MCF 10A (cell line): ENCODE measurements around the gene PIEZO2. TPM values are rescaled to one million over a fixed set of nuclear protein-coding genes. Genes with fewer than 3 reads are reported as not detected.
"Not testable (repeated sequence)": the region's sequence is repeated elsewhere in the genome, so short reads cannot be mapped to it uniquely, and the experiment has no call there.

Source experiments
- BruUV-seq: library from RNA; stranded (reverse); fragments of 400-500 nt; replicated peaks from 2 replicates; lab custom pipeline; 2021; lab: Mats Ljungman, UMichigan
- CTCF ChIA-PET: fragments of 300-600 bp; sonication (Branson Sonifier 250); formaldehyde crosslinking; extraction: SDS; loops from one replicate; lab custom pipeline; 2021; ENCODE audit warnings: antibody characterized with exemption, inconsistent platforms; lab: Yijun Ruan, JAX
- POLR2A ChIA-PET: fragments of 300-600, 350-650 bp; sonication (Branson Sonifier 250); formaldehyde crosslinking; extraction: SDS; loops from one replicate; lab custom pipeline; 2020; ENCODE audit warnings: antibody characterized with exemption, inconsistent platforms; lab: Yijun Ruan, JAX
- DNase-seq: peaks from one replicate; pipeline ENCODE4 v3.0.0-alpha.2; 2018; ENCODE audit not compliant: unreplicated experiment
- H3K27ac Mint-ChIP-seq: one replicate; pipeline ENCODE4 v1.8.0; 2022; ENCODE audit warnings: mild to moderate bottlenecking, low read depth, mixed read lengths; ENCODE audit not compliant: unreplicated experiment
- H3K27me3 Mint-ChIP-seq: one replicate; pipeline ENCODE4 v1.8.0; 2022; ENCODE audit warnings: mixed read lengths; ENCODE audit not compliant: insufficient read depth, unreplicated experiment
- H3K36me3 Mint-ChIP-seq: one replicate; pipeline ENCODE4 v1.8.0; 2022; ENCODE audit warnings: mild to moderate bottlenecking, moderate library complexity, mixed read lengths; ENCODE audit not compliant: insufficient read depth, unreplicated experiment
- H3K4me1 Mint-ChIP-seq: one replicate; pipeline ENCODE4 v1.8.0; 2022; ENCODE audit warnings: mixed read lengths; ENCODE audit not compliant: insufficient read depth, unreplicated experiment
- H3K4me3 Mint-ChIP-seq: one replicate; pipeline ENCODE4 v1.8.0; 2022; ENCODE audit warnings: mild to moderate bottlenecking, moderate library complexity, mixed read lengths; ENCODE audit not compliant: unreplicated experiment
- H3K9me3 Mint-ChIP-seq: one replicate; pipeline ENCODE4 v1.8.0; 2022; ENCODE audit warnings: mixed read lengths; ENCODE audit not compliant: unreplicated experiment
- CTCF ChIP-seq: fragments of 200-600 bp; IDR thresholded peaks from one replicate; pipeline ENCODE4 v1.8.0; 2022; ENCODE audit warnings: antibody characterized with exemption, mild to moderate bottlenecking; ENCODE audit not compliant: unreplicated experiment
- intact Hi-C: fragments of 100-400 bp; cut with micrococcal nuclease; formaldehyde crosslinking; loops from 2 replicates; pipeline ENCODE4 v1.14.1; 2022
- total RNA-seq: library from RNA; stranded (reverse); gene quantifications from 2 replicates; pipeline ENCODE4 v1.2.3, GENCODE V29; 2022

PIEZO2 gene
- total RNA-seq, 1 experiment from 2014 or later: 0.49 TPM

GRCh38 chr18:10926621-10927161, 222.7 kb downstream of the PIEZO2 start:
- DNase-seq: peak; percentile 33
- Mint-ChIP-seq H3K4me3 (peak overlapping the region; percentile 40), H3K27ac (peak overlapping the region; percentile 89), H3K27me3 (no peaks in the 10 kb centered on the region), H3K36me3 (peaks cover 6% of the 10 kb centered on the region), H3K9me3 (no peaks in the 10 kb centered on the region), H3K4me1 (peaks cover 54% of the 10 kb centered on the region)
- TF ChIP-seq CTCF: no peak
- ChIA-PET CTCF (interaction anchor here (1.2 to 1.3 kb wide), 2 partner anchors 18 to 108 kb away, joined by 3 to 4 read pairs; no protein-coding TSS in a partner anchor), POLR2A (interaction anchor here (0.6 to 3.3 kb wide), 7 partner anchors 8 to 1477 kb away, joined by 3 to 11 read pairs (median 4); no protein-coding TSS in a partner anchor)
- intact Hi-C loops: no loop called here
- BruUV-seq: TSS peak; percentile 35

- Mint-ChIP-seq H3K9me3 (no peaks in the 10 kb centered on the region), H3K36me3 (peaks cover 6% of the 10 kb centered on the region), H3K4me3 (no peak overlapping the region), H3K27me3 (no peaks in the 10 kb centered on the region), H3K4me1 (peaks cover 53% of the 10 kb centered on the region), H3K27ac (no peak overlapping the region)
- CTCF ChIA-PET: no interaction called here
- POLR2A ChIA-PET: interaction anchor here (2.0 kb wide), 1 partner anchor 10 kb away, joined by 8 read pairs; no protein-coding TSS in a partner anchor
- no peak for TF ChIP-seq CTCF
- DNase-seq: no peak
- no TSS peak for BruUV-seq
- intact Hi-C loops: no loop called here
Measured at GRCh38 chr18:10924290-10924689, 225.1 kb downstream of the PIEZO2 start.

GRCh38 chr18:10923551-10924070, 225.8 kb downstream of the PIEZO2 start:
- CTCF ChIA-PET: no interaction called here
- H3K36me3 Mint-ChIP-seq: peaks cover 6% of the 10 kb centered on the region
- no peak for TF ChIP-seq CTCF
- DNase-seq: peak; percentile 49
- H3K9me3 Mint-ChIP-seq: no peaks in the 10 kb centered on the region
- no peak overlapping the region for H3K4me3 Mint-ChIP-seq
- peaks cover 46% of the 10 kb centered on the region for H3K4me1 Mint-ChIP-seq
- H3K27me3 Mint-ChIP-seq: no peaks in the 10 kb centered on the region
- H3K27ac Mint-ChIP-seq: no peak overlapping the region
- BruUV-seq: TSS peak; percentile 48
- POLR2A ChIA-PET: interaction anchor here (1.0 kb wide), 1 partner anchor 12 kb away, joined by 3 read pairs; no protein-coding TSS in a partner anchor
- intact Hi-C loops: loop anchor here (2.0 kb wide), 1 partner anchor 81 kb away; no protein-coding TSS in a partner anchor

- intact Hi-C loops: loop anchor here (2.0 kb wide), 1 partner anchor 82 kb away; no protein-coding TSS in a partner anchor
- Mint-ChIP-seq H3K4me3 (no peak overlapping the region), H3K9me3 (no peaks in the 10 kb centered on the region), H3K27me3 (no peaks in the 10 kb centered on the region), H3K27ac (no peak overlapping the region), H3K36me3 (peaks cover 6% of the 10 kb centered on the region), H3K4me1 (peaks cover 44% of the 10 kb centered on the region)
- ChIA-PET CTCF (interaction anchor here (0.5 kb wide), 1 partner anchor 16 kb away, joined by 3 read pairs; no protein-coding TSS in a partner anchor), POLR2A (interaction anchor here (1.0 kb wide), 1 partner anchor 13 kb away, joined by 3 read pairs; no protein-coding TSS in a partner anchor)
- no TSS peak for BruUV-seq
- no peak for TF ChIP-seq CTCF
- peak; percentile 4 for DNase-seq
Measured at GRCh38 chr18:10923141-10923540, 226.2 kb downstream of the PIEZO2 start.

GRCh38 chr18:10922712-10923111, 226.7 kb downstream of the PIEZO2 start:
- H3K9me3 Mint-ChIP-seq, H3K36me3 Mint-ChIP-seq, H3K27me3 Mint-ChIP-seq, POLR2A ChIA-PET, H3K27ac Mint-ChIP-seq, H3K4me3 Mint-ChIP-seq, DNase-seq: not testable (repeated sequence)
- H3K4me1 Mint-ChIP-seq: peaks cover 40% of the 10 kb centered on the region
- TSS peak; percentile 62 for BruUV-seq
- CTCF ChIA-PET: interaction anchor here (0.5 kb wide), 1 partner anchor 16 kb away, joined by 3 read pairs; no protein-coding TSS in a partner anchor
- intact Hi-C loops: loop anchor here (2.0 kb wide), 1 partner anchor 82 kb away; no protein-coding TSS in a partner anchor

GRCh38 chr18:10920309-10920708, 229.1 kb downstream of the PIEZO2 start:
- H3K4me3 Mint-ChIP-seq, CTCF ChIA-PET, POLR2A ChIA-PET, BruUV-seq, intact Hi-C loops, DNase-seq, H3K36me3 Mint-ChIP-seq, H3K9me3 Mint-ChIP-seq, H3K27me3 Mint-ChIP-seq: not testable (repeated sequence)
- Mint-ChIP-seq H3K4me1 (peaks cover 22% of the 10 kb centered on the region), H3K27ac (peak overlapping the region; percentile 32)
